ENCODE data around the gene HGS.

Gene HGS

DNA sequence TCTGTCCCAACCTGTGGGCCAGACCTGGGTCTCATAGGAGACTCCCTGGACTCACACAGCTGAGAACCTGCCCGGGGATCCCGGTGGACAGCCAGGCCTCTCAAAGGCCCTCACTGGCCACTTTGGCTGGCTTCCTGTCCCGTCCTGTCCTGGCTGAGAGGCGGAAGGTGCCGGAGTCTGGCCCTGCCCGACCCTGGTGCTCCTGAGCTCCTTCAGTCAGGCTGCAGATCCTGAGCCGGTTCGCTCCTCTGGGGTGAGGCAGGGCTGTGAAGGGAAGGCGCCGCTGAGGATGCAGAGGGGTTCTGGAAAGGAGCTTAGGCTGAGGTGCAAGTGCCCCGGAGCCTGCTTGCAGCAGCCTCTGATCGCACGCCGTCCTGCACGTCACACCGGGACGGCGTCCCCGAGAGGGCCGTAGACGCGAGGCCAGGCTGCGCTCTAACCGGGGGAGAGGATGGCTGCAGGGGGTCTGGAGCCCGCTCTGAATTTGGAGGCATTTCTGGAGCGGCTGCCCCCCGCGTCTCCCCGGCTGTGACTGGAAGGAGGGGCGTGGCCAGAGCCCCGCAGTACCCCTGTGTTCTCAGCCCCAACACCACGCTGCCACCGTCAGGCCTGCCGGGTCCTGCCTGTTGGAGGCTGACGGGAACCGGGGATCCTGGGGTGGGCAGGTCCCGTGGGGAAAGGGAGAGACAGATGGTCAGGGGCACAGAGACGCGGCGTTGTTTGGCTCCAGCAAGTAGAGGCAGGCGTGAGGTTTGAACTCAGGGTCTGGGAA, 4.1 kb downstream of the HGS start:
- no peak for DNase-seq

DNA sequence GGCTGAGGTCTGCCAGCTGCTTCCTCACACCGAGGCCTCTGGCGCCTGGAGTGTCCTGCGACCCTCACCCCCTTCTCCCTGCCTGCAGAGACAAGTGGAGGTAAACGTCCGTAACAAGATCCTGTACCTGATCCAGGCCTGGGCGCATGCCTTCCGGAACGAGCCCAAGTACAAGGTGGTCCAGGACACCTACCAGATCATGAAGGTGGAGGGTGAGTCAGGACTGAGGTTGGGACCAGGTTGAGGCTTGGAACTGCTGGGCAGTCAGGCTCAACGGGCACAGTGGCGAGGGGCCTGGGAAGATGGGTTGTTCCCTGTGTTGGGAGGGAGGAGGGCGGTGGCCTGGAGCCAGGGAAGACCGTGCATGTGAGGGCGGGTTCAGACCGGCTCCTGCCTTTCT, 4.8 kb downstream of the HGS start:
- DNase-seq = no peak

DNA sequence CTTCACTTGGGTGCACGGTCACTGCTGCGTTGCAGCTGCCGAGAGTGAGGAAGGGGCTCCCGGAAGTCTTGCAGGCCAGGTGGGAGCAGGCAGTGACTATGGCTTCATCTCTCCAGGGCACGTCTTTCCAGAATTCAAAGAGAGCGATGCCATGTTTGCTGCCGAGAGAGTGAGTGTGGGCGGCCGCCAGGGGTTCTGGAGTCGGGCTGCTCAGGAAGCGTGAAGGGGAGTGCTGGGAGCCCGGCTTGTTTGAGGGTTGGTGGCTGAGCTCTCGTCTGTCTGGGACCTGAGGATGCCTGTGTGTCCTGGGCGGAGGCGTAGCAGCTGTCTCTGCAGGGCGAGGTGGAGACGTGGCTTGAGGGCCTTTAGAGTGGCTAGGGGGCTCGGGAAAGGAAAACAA, 6.3 kb downstream of the HGS start:
- DNase-seq = no peak

DNA sequence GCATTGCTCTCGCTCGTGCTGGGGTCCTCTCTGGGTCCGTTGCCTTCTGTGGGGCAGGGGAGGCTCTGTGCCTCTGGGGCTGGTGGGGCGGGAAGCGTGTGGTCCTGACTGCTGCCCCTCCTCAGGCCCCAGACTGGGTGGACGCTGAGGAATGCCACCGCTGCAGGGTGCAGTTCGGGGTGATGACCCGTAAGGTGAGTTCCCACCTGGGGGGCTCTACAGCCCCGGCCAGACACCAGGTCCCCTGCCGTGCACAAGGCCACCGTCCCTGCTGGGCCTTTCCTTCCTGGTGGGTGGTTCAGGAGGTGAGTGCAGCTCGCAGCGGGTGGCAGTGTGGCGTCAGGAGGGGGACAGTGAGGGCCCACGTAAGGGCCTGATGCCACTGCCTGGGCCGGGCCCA, 6.7 kb downstream of the HGS start:
- DNase-seq = no peak

DNA sequence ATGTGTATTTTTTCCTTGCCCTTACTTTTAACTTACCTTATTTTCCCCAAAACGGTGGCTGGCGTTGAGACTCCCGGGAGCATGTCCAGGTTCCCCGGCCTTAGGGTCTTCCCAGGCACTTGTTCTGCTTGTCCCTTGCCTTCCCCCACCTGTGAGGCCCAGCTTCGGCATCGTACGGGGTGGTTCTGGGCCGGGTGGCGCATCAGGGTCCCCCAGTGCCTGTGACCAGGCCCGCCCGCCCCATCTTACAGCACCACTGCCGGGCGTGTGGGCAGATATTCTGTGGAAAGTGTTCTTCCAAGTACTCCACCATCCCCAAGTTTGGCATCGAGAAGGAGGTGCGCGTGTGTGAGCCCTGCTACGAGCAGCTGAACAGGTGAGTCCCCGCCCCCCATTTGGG, 7.4 kb downstream of the HGS start:
- DNase-seq = no peak

DNA sequence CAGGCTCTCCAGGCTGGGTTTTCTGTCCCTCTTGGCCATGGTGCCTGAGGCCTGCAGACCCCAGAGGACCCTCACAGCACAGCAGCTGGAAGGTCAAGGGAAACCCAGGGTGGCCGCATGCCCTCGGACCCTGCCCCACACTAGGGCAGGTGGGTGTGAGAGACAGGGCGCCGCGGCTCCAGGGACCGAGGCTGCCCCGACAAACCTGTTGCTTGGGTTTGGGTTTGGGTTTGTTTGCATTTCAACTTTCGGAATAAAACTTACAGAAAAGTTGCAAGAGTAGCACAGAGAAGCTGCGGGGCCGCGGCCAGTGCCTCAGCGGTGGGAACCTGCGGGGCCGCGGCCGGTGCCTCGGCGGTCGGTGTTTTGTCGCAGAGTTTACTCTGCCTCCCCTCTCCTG, 7.8 kb downstream of the HGS start:
- no peak for DNase-seq

DNA sequence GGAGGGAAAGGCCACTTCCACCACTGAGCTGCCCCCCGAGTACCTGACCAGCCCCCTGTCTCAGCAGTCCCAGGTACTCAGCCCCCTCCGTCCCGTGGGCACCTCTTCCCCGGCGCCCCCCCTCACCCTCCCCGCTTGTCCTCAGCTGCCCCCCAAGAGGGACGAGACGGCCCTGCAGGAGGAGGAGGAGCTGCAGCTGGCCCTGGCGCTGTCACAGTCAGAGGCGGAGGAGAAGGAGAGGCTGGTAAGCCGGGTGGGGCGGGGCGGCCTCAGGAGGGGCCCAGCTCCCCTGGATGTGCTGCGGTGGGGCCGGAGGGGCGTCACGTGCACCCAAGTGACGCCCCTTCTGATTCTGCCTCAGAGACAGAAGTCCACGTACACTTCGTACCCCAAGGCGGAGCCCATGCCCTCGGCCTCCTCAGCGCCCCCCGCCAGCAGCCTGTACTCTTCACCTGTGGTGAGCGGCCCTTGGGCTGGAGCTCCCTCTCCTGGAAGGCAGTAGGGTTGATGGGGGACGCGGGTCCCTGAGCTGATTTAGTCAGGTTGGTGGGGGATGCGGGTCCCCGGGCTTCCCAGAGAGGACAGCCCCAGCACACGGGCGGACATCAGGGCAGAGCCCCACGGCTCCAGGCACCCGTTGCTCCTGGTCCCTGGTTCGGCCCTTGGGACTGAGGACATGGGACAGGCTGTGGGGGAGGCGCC, 9.8 kb downstream of the HGS start:
- no peak for DNase-seq

DNA sequence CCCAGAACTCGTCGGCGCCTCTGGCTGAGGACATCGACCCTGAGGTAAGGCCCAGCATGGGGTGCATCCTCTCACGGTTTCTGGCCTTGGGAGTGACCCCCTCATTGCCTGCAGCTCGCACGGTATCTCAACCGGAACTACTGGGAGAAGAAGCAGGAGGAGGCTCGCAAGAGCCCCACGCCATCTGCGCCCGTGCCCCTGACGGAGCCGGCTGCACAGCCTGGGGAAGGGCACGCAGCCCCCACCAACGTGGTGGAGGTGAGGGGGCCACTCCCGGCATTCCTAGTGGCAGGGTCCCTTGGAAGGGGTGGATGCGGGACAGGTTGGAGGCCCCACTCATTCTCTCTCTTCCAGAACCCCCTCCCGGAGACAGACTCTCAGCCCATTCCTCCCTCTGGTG, 11.0 kb downstream of the HGS start:
- DNase-seq = no peak

DNA sequence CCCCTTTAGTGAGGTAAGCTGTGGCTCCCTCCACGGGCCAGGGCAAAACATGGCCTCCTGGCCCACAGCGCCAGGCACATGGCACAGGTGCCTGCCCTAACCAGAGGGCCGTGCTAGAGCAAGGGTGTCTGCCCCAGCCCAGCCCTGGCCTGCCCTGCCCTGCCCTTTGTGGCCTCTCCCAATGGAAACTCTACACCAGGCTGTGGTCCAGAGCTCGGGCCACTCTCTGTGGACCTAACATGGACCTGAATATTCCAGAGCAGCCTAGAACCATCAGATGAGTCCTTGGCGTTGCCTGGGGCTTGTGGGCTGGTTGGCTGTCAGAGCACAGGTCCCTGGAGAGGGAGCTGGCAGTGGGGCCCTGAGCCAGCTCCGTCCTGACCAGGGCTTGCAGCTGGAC, 11.4 kb downstream of the HGS start:
- DNase-seq = no peak

DNA sequence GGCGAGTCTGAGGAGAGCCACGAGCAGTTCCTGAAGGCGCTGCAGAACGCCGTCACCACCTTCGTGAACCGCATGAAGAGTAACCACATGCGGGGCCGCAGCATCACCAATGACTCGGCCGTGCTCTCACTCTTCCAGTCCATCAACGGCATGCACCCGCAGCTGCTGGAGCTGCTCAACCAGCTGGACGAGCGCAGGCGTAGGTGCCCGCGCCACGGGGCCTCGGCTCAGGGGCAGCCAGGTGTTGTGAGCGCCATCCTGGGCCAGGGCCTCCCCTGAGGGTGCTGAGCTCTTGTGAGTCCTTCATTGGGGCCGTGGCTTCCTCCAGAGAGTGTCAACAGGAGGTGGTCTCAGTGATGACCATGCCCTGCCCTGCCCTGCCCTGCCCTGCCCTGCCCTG, 12.0 kb downstream of the HGS start:
- DNase-seq = no peak

DNA sequence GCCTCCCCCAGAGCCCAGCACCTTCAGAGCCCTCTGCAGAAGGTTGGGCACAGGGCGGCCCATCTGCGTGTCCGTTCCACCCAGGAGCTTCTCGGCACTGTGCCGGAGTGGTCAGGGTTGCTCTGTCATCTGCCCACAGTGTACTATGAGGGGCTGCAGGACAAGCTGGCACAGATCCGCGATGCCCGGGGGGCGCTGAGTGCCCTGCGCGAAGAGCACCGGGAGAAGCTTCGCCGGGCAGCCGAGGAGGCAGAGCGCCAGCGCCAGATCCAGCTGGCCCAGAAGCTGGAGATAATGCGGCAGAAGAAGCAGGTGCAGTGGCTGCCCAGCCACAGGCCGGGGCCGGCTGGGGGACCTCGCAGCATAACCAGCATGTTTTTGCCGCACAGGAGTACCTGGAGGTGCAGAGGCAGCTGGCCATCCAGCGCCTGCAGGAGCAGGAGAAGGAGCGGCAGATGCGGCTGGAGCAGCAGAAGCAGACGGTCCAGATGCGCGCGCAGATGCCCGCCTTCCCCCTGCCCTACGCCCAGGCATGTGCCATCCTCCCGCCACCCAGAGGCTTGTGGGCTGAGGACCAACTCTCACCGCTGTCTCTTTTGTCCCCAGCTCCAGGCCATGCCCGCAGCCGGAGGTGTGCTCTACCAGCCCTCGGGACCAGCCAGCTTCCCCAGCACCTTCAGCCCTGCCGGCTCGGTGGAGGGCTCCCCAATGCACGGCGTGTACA, 12.6 kb downstream of the HGS start:
- DNase-seq = no peak

DNA sequence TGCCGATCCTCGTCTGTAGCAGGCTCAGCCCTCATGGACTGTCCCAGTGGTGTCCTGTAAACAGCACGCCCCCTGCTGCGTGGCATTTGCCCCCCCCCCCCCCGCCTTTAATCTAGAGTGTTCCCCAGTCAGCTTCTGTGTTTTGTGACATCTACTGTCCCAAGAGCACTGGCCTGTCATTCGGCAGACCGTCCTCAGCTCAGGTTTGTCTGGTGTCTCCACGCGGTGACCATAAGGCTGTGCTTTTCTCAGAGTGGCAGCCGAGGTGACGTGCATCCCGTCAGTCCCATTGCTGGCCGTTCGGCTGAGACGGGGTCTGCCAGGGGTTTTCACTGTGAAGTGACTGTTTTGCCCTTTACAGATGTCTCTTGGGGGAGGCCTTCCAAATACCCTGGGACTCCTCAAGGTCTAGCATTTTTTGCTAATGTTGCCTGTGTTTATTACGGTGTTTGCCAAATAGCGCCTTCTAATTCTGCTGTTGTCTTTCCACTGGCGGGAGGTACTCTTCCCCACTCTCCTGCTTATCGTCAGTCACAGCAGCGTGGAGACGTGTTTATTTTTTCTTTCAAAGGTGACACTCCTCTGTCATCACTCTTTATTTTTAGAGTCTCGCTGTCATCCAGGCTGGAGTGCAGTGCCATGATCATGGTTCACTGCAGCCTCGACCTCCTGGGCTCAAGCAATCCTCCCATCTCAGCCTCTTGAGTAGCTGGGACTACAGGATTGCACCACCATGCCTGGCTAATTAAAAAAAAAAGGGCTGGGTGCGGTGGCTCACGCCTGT, 13.6 kb downstream of the HGS start:
- DNase-seq = no peak

DNA sequence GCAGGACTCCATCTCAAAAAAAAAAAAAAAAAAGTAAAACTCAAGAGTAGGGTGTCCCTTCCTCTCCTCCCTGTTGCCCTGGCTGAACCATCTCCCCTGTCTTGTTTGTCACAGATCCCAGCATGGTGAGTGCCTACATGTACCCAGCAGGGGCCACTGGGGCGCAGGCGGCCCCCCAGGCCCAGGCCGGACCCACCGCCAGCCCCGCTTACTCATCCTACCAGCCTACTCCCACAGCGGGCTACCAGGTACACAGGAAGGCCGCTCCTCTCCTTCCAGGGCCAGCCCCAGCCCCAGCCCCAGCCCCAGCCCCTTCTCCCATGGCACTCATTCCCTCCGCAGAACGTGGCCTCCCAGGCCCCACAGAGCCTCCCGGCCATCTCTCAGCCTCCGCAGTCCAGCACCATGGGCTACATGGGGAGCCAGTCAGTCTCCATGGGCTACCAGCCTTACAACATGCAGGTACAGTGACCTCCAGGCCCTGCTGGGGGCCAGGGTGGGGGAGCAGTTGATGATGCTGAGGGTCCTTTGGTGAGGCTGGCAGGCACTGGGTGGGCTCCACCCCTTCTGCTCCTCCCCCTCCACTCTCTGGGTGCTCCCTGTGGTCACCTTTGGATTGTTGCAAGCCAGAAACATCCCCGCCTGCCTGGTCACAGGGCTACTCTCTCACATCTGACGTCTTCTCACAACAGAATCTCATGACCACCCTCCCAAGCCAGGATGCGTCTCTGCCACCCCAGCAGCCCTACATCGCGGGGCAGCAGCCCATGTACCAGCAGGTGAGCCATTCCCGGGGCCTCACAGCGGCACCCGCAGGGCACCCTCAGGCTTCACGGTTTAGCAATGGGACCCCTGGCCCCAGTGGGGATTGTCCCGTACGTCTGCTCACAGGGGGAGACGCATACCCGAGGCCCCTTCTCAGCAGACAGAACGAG, 16.8 kb downstream of the HGS start:
- no peak for DNase-seq

DNA sequence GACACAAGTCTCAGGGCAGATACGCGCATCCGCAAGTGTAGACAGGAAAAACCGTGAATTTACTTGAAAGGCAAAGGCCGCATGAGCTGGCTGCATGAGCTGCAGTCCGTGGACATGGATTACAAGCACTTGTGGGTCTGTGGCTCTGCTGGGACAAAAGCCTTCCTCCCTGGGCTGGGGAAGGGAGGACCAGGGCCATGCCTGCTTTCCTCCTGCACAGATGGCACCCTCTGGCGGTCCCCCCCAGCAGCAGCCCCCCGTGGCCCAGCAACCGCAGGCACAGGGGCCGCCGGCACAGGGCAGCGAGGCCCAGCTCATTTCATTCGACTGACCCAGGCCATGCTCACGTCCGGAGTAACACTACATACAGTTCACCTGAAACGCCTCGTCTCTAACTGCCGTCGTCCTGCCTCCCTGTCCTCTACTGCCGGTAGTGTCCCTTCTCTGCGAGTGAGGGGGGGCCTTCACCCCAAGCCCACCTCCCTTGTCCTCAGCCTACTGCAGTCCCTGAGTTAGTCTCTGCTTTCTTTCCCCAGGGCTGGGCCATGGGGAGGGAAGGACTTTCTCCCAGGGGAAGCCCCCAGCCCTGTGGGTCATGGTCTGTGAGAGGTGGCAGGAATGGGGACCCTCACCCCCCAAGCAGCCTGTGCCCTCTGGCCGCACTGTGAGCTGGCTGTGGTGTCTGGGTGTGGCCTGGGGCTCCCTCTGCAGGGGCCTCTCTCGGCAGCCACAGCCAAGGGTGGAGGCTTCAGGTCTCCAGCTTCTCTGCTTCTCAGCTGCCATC, 17.7 kb downstream of the HGS start:
- no peak for DNase-seq

DNA sequence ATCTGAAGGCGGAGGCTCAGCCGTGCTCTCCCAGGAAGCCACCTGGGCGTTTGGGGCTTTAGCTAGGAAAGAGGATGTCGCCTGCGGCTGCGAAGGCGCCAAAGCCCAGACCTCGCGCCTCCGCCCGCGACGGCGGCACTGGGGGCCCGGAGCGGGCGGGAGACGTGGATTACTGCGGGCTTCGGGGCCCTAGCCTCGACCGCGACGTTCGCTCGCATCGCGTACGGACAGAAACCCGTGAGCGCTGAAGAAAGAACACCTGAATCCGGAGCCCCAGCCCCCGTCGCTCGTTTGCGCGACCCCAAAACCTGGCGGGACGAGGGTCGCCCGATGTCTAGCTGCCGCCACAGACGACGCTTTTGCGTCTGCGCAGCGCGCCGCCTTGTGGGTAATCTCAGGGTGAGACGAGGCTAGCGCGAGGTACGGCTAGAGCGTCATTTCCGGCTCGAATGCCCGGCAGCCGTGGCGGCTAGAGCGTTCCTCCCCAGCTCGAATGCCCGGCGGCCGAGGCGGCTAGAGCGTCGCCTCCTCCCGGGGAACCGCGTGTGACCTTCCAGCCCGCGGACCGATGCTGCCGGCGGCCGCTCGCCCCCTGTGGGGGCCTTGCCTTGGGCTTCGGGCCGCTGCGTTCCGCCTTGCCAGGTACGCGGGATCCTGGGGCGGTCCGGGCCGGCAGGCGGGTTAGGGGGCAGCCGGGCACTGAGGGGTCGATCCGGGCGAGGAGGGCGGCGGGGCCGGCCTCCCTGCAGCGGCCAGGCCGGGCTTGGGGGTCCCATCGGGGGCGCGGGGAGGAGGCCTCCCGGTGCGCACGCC, 19.3 kb downstream of the HGS start, which contains the start of gene MRPL12:
TSS of gene MRPL12 (plus strand) at position 434 of the 813 bp plus-strand sequence. CDS start at position 569, 135 bp downstream.
- peak; percentile 86 for DNase-seq

DNA sequence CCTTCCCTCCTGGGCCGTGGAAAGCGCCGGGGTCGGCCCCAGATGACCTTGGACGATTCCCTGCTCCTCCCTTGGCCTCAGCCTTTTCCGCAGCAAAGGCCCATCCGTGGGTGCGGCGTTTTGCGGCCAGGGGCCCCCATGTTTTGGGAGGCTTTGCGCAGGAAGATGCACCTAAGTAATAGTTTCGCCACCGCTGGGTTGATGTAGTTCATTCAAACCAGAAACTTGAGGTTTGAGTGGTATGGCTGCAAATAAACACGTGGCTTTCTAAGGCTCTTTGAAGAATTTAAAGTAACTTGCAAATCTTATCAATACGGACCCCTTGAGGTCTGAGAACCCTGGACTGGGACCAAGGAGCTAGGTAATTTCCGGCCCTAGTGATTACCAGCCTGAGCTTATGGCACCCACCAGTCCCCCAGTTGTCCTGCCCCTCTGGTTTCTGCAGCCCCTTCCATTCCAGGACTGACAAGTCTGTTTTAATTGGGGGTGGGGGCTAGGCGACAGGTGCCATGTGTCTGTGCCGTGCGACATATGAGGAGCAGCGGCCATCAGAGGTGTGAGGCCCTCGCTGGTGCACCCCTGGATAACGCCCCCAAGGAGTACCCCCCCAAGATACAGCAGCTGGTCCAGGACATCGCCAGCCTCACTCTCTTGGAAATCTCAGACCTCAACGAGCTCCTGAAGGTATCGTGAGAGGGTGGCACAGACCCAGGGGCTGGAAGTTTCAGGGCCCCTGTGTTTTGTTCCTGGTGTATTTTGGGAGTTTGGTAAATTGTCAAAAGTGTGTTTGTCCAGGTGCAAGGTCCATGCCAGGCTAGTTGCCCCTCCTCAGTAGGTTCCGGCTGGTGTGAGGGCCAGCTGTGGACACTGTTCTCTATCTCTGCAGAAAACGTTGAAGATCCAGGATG, 20.2 kb downstream of the HGS start:
- DNase-seq = no peak

DNA sequence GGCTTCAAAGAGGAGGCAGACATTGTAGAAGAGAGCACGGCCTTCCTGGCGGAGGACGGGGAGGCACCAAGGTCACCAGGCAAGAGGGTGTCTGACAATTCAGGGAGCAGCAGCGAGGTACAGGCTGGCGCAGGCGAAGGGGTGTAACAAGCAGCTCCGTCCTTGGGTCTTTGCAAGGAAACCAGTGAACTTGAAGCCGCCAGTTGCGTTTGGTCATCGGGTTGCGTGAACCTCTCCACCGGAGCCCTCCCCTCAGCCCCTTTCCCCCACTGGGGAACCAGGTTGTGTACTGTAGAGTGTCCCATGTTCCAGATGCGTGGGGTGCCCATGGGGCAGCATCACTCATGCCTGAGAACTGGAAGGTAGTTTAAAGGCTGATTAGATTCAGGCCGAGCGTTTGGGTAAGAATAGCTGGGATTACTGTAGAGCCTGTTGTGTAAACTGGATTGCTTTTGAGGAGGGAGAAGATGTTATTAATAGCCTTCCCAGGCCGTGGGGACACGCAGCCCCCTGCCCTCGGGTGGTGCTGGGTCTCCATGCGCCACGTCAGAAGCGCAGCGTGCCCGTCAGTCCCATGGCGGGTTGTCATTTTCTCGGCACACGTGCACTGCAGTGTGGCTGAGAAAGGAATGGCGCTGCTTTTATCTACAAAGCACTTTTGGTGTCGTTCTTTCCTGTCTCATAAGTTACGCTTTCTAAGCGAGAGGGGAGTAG, 21.9 kb downstream of the HGS start:
- no peak for DNase-seq

DNA sequence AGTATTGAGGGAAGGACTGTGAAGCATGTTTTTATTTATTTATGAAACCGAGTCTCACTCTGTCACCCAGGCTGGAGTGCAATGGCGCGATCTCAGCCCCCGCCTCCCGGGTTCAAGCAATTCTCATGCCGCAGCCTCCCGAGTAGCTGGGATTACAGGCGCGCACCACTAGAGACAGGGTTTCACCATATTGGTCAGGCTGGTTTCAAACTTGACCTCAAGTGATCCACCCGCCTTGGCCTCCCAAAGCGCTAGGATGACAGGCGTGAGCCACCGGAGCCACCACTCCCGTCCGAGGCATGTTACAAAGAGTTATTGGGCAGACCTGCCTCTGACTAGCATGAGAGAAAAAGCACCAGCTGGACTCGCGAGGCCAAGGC, 22.4 kb downstream of the HGS start:
- no peak for DNase-seq

All from DMS153 (cell line).